Liver (tissue), 9 donors: ENCODE data around the gene FBXO21. TPM values are rescaled to one million over a fixed set of nuclear protein-coding genes. Genes with fewer than 3 reads are reported as not detected.

Source experiments
- DNase-seq: peaks from one replicate; pipeline ENCODE4 v3.0.0-alpha.2; 2017; ENCODE audit warnings: low spot score
- H3K27ac ChIP-seq, 2 donors: one replicate each; pipeline ENCODE4 v1.7.0; 2013; ENCODE audit warnings: inconsistent platforms in 2 of 2, low read length in 2 of 2, control low read depth in 1 of 2, low read depth in 1 of 2, mild to moderate bottlenecking in 1 of 2
- H3K27me3 ChIP-seq, 4 donors: one replicate each; pipeline versions ENCODE4 v1.6.1 to v1.7.0; 2013; ENCODE audit warnings: low read length in 3 of 4, inconsistent platforms in 1 of 4, mild to moderate bottlenecking in 1 of 4, moderate library complexity in 1 of 4; ENCODE audit not compliant: control insufficient read depth in 4 of 4, insufficient read depth in 4 of 4
- H3K36me3 ChIP-seq, 4 donors: one replicate each; pipeline versions ENCODE4 v1.6.1 to v1.7.0; 2013; ENCODE audit warnings: low read length in 3 of 4, mild to moderate bottlenecking in 3 of 4, low read depth in 1 of 4, moderate library complexity in 1 of 4; ENCODE audit not compliant: control insufficient read depth in 4 of 4, insufficient read depth in 3 of 4
- H3K4me1 ChIP-seq, 4 donors: one replicate each; pipeline versions ENCODE4 v1.6.1 to v1.7.0; 2013; ENCODE audit warnings: low read length in 3 of 4, mild to moderate bottlenecking in 3 of 4, moderate library complexity in 1 of 4; ENCODE audit not compliant: control insufficient read depth in 4 of 4, insufficient read depth in 4 of 4
- H3K4me3 ChIP-seq, 3 donors: one replicate each; pipeline versions ENCODE4 v1.6.1 to v1.7.0; 2013; ENCODE audit warnings: low read length in 3 of 3, control low read depth in 1 of 3, low read depth in 1 of 3, mild to moderate bottlenecking in 1 of 3
- H3K9ac ChIP-seq, 2 donors: one replicate each; pipeline ENCODE4 v1.7.0; 2013; ENCODE audit warnings: low read length in 2 of 2, mild to moderate bottlenecking in 2 of 2, moderate library complexity in 2 of 2, control low read depth in 1 of 2, low read depth in 1 of 2
- H3K9me3 ChIP-seq, 4 donors: one replicate each; pipeline versions ENCODE4 v1.6.1 to v1.7.0; 2013; ENCODE audit warnings: low read length in 3 of 4; ENCODE audit not compliant: control insufficient read depth in 4 of 4
- EGR1 ChIP-seq, 2 donors: IDR thresholded peaks; 2 replicates each; pipeline ENCODE4 v1.6.1; 2016 to 2018; ENCODE audit warnings: antibody characterized with exemption in 2 of 2, low read depth in 2 of 2
- FOXA1 ChIP-seq: IDR thresholded peaks from 2 replicates; pipeline ENCODE4 v1.6.1; 2016; ENCODE audit warnings: antibody characterized with exemption
- FOXA2 ChIP-seq: IDR thresholded peaks from 2 replicates; pipeline ENCODE4 v1.6.1; 2016; ENCODE audit warnings: antibody characterized with exemption
- GABPA ChIP-seq, 2 donors: IDR thresholded peaks in 1 of 2; conservative IDR thresholded peaks in 1 of 2; 2 replicates each; pipeline ENCODE4 v1.6.1; 2016; ENCODE audit warnings: antibody characterized with exemption in 2 of 2, mild to moderate bottlenecking in 1 of 2, moderate library complexity in 1 of 2
- HNF4A ChIP-seq, 2 donors: conservative IDR thresholded peaks; 2 replicates each; pipeline ENCODE4 v1.6.1; 2016; ENCODE audit warnings: antibody characterized with exemption in 2 of 2, mild to moderate bottlenecking in 2 of 2
- HNF4G ChIP-seq: IDR thresholded peaks from 2 replicates; pipeline ENCODE4 v1.6.1; 2016; ENCODE audit warnings: antibody characterized with exemption
- JUND ChIP-seq, 2 donors: IDR thresholded peaks; 2 replicates each; pipeline ENCODE4 v1.6.1; 2016; ENCODE audit warnings: antibody characterized with exemption in 2 of 2
- NR2F2 ChIP-seq: IDR thresholded peaks from 2 replicates; pipeline ENCODE4 v1.6.1; 2016; ENCODE audit warnings: antibody characterized with exemption
- RAD21 ChIP-seq, 2 donors: IDR thresholded peaks; 2 replicates each; pipeline ENCODE4 v1.6.1; 2016; ENCODE audit warnings: antibody characterized with exemption in 2 of 2, mild to moderate bottlenecking in 2 of 2
- RXRA ChIP-seq, 2 donors: IDR thresholded peaks; 2 replicates each; pipeline ENCODE4 v1.6.1; 2017 to 2018; ENCODE audit warnings: antibody characterized with exemption in 2 of 2, mild to moderate bottlenecking in 1 of 2
- SP1 ChIP-seq: IDR thresholded peaks from 2 replicates; pipeline ENCODE4 v1.6.1; 2018; ENCODE audit warnings: antibody characterized with exemption, mild to moderate bottlenecking
- TAF1 ChIP-seq: conservative IDR thresholded peaks from 2 replicates; pipeline ENCODE4 v1.6.1; 2016; ENCODE audit warnings: antibody characterized with exemption, mild to moderate bottlenecking
- YY1 ChIP-seq: IDR thresholded peaks from 2 replicates; pipeline ENCODE4 v1.6.1; 2016; ENCODE audit warnings: antibody characterized with exemption, mild to moderate bottlenecking
- WGBS: extraction: QIAGEN DNeasy Blood & Tissue Kit; methylation state at CpG from one replicate; pipeline ENCODE4 v1.1.7; 2013; 5-methylcytosine and 5-hydroxymethylcytosine counted together
- polyA plus RNA-seq, 2 donors: library from polyadenylated mRNA; stranded (reverse) in 1 of 2; unstranded in 1 of 2; fragments of 200-250 nt in 1 of 2; fragments of >200 nt in 1 of 2; fragmentation: Nextera tagmentation in 1 of 2; extraction: Ambion mirVana in 1 of 2; gene quantifications; one replicate each; pipeline versions ENCODE4 v1.2.1 to v1.2.3, GENCODE V29; 2013 to 2015
- total RNA-seq, 2 donors: library from RNA; depleted of rRNA; stranded (reverse); fragments of >200 nt; gene quantifications; one replicate each; pipeline ENCODE4 v1.2.3, GENCODE V29; 2014
- TF ChIP-seq, protein P1 (sequence below): IDR thresholded peaks from 2 replicates; pipeline ENCODE4 v1.6.1; 2016; ENCODE audit warnings: antibody characterized with exemption, mild to moderate bottlenecking
- TF ChIP-seq, protein P2 (sequence below): IDR thresholded peaks from 2 replicates; pipeline ENCODE4 v1.6.1; 2016; ENCODE audit warnings: antibody characterized with exemption
- TF ChIP-seq, protein P3 (sequence below): IDR thresholded peaks from 2 replicates; pipeline ENCODE4 v1.6.1; 2016; ENCODE audit warnings: antibody characterized with exemption
- TF ChIP-seq, protein P4 (sequence below): IDR thresholded peaks from 2 replicates; pipeline ENCODE4 v1.6.1; 2016; ENCODE audit warnings: antibody characterized with exemption
- TF ChIP-seq, protein P5 (sequence below): fragments of 150-350 bp; IDR thresholded peaks from 2 replicates; pipeline ENCODE4 v1.5.1; 2017; ENCODE audit warnings: improper control_type of control experiment, low read depth, low read length; ENCODE audit not compliant: missing input control
- donor health status: healthy.
- donor health status: healthy.
- donor health status: healthy.
- donor health status: healthy.
- donor health status: healthy.

FBXO21 gene
- total and polyA plus RNA-seq, 4 donors: 12.9 to 54.4 (median 21.1) TPM

DNA sequence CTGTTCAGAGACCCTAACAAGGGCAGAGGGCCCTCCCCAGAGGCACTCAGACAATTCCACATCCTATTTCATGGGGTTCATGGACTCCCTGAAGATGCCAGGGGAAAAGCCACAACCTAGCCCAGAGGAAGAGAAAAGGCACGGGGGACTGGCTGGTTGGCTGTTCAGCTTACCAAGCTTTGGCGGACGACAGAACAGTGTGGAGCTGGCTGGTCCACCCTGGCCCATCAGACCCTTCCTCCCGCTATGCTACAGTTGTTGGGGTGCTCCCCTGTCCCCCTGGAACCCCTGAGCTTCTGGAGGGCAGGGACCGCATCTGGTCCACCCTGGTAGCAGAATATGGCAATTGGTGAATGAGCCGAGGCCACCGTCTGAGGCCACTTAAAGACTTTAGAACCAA lies 97.4 kb downstream of the FBXO21 start:
- H3K27ac ChIP-seq: no peak overlapping the region
- TF ChIP-seq GABPA (IDR thresholded peaks at IDR 0.05 in 1 of 2, conservative IDR thresholded peaks at IDR 0.05 in 1 of 2): no peak
- no peak for TF ChIP-seq RXRA (IDR thresholded peaks at IDR 0.05)
- no peak for TF ChIP-seq FOXA1
- TF ChIP-seq, protein P1, sequence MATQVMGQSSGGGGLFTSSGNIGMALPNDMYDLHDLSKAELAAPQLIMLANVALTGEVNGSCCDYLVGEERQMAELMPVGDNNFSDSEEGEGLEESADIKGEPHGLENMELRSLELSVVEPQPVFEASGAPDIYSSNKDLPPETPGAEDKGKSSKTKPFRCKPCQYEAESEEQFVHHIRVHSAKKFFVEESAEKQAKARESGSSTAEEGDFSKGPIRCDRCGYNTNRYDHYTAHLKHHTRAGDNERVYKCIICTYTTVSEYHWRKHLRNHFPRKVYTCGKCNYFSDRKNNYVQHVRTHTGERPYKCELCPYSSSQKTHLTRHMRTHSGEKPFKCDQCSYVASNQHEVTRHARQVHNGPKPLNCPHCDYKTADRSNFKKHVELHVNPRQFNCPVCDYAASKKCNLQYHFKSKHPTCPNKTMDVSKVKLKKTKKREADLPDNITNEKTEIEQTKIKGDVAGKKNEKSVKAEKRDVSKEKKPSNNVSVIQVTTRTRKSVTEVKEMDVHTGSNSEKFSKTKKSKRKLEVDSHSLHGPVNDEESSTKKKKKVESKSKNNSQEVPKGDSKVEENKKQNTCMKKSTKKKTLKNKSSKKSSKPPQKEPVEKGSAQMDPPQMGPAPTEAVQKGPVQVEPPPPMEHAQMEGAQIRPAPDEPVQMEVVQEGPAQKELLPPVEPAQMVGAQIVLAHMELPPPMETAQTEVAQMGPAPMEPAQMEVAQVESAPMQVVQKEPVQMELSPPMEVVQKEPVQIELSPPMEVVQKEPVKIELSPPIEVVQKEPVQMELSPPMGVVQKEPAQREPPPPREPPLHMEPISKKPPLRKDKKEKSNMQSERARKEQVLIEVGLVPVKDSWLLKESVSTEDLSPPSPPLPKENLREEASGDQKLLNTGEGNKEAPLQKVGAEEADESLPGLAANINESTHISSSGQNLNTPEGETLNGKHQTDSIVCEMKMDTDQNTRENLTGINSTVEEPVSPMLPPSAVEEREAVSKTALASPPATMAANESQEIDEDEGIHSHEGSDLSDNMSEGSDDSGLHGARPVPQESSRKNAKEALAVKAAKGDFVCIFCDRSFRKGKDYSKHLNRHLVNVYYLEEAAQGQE: no peak
- TF ChIP-seq FOXA2: no peak
- no peak for TF ChIP-seq TAF1
- TF ChIP-seq NR2F2: no peak
- TF ChIP-seq, protein P2, sequence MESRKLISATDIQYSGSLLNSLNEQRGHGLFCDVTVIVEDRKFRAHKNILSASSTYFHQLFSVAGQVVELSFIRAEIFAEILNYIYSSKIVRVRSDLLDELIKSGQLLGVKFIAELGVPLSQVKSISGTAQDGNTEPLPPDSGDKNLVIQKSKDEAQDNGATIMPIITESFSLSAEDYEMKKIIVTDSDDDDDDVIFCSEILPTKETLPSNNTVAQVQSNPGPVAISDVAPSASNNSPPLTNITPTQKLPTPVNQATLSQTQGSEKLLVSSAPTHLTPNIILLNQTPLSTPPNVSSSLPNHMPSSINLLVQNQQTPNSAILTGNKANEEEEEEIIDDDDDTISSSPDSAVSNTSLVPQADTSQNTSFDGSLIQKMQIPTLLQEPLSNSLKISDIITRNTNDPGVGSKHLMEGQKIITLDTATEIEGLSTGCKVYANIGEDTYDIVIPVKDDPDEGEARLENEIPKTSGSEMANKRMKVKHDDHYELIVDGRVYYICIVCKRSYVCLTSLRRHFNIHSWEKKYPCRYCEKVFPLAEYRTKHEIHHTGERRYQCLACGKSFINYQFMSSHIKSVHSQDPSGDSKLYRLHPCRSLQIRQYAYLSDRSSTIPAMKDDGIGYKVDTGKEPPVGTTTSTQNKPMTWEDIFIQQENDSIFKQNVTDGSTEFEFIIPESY: no peak
- TF ChIP-seq, protein P3, sequence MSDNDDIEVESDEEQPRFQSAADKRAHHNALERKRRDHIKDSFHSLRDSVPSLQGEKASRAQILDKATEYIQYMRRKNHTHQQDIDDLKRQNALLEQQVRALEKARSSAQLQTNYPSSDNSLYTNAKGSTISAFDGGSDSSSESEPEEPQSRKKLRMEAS: no peak
- no peak for TF ChIP-seq RAD21 (IDR thresholded peaks at IDR 0.05)
- no peak for TF ChIP-seq YY1
- TF ChIP-seq EGR1 (IDR thresholded peaks at IDR 0.05; ENCODE audit: low read depth in 2 of 2): no peak
- TF ChIP-seq, protein P4, sequence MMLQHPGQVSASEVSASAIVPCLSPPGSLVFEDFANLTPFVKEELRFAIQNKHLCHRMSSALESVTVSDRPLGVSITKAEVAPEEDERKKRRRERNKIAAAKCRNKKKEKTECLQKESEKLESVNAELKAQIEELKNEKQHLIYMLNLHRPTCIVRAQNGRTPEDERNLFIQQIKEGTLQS: no peak
- no peak for TF ChIP-seq SP1
- TF ChIP-seq, protein P5, sequence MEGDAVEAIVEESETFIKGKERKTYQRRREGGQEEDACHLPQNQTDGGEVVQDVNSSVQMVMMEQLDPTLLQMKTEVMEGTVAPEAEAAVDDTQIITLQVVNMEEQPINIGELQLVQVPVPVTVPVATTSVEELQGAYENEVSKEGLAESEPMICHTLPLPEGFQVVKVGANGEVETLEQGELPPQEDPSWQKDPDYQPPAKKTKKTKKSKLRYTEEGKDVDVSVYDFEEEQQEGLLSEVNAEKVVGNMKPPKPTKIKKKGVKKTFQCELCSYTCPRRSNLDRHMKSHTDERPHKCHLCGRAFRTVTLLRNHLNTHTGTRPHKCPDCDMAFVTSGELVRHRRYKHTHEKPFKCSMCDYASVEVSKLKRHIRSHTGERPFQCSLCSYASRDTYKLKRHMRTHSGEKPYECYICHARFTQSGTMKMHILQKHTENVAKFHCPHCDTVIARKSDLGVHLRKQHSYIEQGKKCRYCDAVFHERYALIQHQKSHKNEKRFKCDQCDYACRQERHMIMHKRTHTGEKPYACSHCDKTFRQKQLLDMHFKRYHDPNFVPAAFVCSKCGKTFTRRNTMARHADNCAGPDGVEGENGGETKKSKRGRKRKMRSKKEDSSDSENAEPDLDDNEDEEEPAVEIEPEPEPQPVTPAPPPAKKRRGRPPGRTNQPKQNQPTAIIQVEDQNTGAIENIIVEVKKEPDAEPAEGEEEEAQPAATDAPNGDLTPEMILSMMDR: no peak
- TF ChIP-seq HNF4A (conservative IDR thresholded peaks at IDR 0.05): no peak
- no peak for DNase-seq

DNA sequence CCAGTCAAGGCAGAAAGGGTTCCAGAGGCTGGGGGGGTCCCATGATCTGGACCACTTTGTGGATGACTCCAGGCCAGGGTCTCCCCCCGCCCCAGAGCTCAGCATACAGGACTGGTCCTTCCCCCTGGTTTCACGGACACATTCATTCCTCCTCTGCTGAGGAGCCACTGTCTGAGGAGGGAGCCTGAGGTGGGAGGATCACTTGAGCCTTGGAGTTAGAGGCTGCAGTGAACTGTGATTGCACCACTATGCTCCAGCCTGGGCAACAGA lies 97.8 kb downstream of the FBXO21 start:
- no peak for DNase-seq
- TF ChIP-seq TAF1: no peak
- TF ChIP-seq EGR1 (IDR thresholded peaks at IDR 0.05; ENCODE audit: low read depth in 2 of 2): no peak
- TF ChIP-seq JUND (IDR thresholded peaks at IDR 0.05): no peak
- TF ChIP-seq, protein P4: no peak
- TF ChIP-seq FOXA2: no peak
- TF ChIP-seq, protein P5: no peak
- TF ChIP-seq RAD21 (IDR thresholded peaks at IDR 0.05): no peak
- TF ChIP-seq RXRA (IDR thresholded peaks at IDR 0.05): no peak
- TF ChIP-seq NR2F2: no peak
- TF ChIP-seq, protein P1: no peak
- no peak for TF ChIP-seq SP1
- no peak for TF ChIP-seq HNF4G
- Histone ChIP-seq H3K4me3 (no peak overlapping the region), H3K4me1 (peaks cover 0 to 9% (median 4%) of the 10 kb centered on the region in 4 donors), H3K27me3 (no peaks in the 10 kb centered on the region), H3K27ac (no peak overlapping the region), H3K9ac (no peak overlapping the region), H3K36me3 (no peaks in the 10 kb centered on the region), H3K9me3 (no peaks in the 10 kb centered on the region)
- 93% methylated on average over 2 of the region's 2 CpGs for WGBS

More for the DNA sequence above, 97.4 kb downstream of the FBXO21 start:
- Histone ChIP-seq H3K9ac (no peak overlapping the region), H3K36me3 (no peaks in the 10 kb centered on the region), H3K27me3 (peaks cover 0 to 3% (median 0%) of the 10 kb centered on the region in 4 donors), H3K4me3 (no peak overlapping the region), H3K9me3 (no peaks in the 10 kb centered on the region), H3K4me1 (peaks cover 0 to 9% (median 4%) of the 10 kb centered on the region in 4 donors)
- 92% methylated on average over 7 of the region's 7 CpGs for WGBS
